ENCODE measurements around the gene ZNF682. TPM values are rescaled to one million over a fixed set of nuclear protein-coding genes. Genes with fewer than 3 reads are reported as not detected.
"Not testable (repeated sequence)": the region's sequence is repeated elsewhere in the genome, so short reads cannot be mapped to it uniquely, and the experiment has no call there.

The ZNF682 gene
- total and polyA plus RNA-seq, 9 of the 15 experiments (the other 6 are each of a cell fraction or from before 2014, with no cell fraction given) = 0.06 to 0.43 (median 0.25) TPM; not detected in 3

DNA sequence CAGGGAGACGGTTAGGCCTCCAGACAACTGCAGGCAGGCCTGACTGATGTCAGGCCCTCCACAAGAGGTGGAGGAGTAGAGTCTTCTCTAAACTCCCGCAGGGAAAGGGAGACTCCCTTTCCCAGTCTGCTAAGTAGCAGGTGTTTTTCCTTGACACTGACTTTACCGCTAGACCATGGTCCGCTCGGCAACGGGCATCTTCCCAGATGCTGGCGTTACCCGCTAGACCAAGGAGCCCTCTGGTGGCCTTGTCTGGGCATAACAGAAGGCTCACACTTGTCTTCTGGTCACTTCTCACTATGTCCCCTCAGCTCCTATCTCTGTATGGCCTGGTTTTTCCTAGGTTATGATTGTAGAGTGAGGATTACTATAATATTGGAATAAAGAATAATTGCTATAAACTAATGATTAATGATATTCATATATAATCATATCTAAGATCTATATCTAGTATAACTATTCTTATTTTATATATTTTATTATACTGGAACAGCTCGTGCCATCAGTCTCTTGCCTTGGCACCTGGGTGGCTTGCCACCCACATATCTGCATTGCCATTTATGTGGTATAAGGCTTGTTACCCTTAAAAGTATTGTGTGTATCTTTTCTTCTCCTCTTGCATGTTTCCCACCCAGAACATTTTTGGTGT, 80.0 kb downstream of the ZNF682 start (continued):
- peak; percentile 72; the same call in 1 of the 2 replicates for TF ChIP-seq REST (IDR thresholded peaks at IDR 0.05; ENCODE audit: borderline replicate concordance)
- not testable (repeated sequence) for TF ChIP-seq REST (CRISPR knock-in tag; IDR thresholded peaks at IDR 0.05; ENCODE audit: low read depth)

- ATAC-seq; BruUV-seq (replicated peaks); H3K9me3 ChIP-seq (replicated peaks; ENCODE audit: control insufficient read depth, insufficient read depth, low read depth, low read length); H2AFZ ChIP-seq (ENCODE audit: low read depth, low read length); H3K79me2 ChIP-seq (ENCODE audit: control insufficient read depth, insufficient read depth, low read length); POLR2A ChIA-PET; H4K20me1 ChIP-seq (replicated peaks; ENCODE audit: control insufficient read depth, insufficient read depth, low read length); H3K9me1 ChIP-seq (ENCODE audit: control insufficient read depth, insufficient read depth, low read length); H3K4me1 ChIP-seq (replicated peaks in 1 of 2; ENCODE audit: control insufficient read depth in 2 of 2, insufficient read depth in 2 of 2, low read length in 2 of 2); H3K36me3 ChIP-seq (ENCODE audit: control insufficient read depth, insufficient read depth, low read length); FAIRE-seq; CTCF ChIA-PET (ENCODE audit: low intra/inter-chr PET ratio); H3K4me2 ChIP-seq (ENCODE audit: insufficient read depth, low read length); H3K27me3 ChIP-seq (ENCODE audit: control insufficient read depth in 2 of 2, insufficient read depth in 2 of 2, low read length in 2 of 2); H3K4me3 ChIP-seq; H3K27ac ChIP-seq (ENCODE audit: extremely low read depth, low read depth, low read length); DNase-seq (ENCODE audit: extremely low read depth in 1 of 4, low spot score in 3 of 4); H3K9ac ChIP-seq (ENCODE audit: insufficient read depth in 1 of 2, low read depth in 2 of 2, low read length in 2 of 2): not testable (repeated sequence)
- in situ Hi-C loops (cut with MboI) (loop anchor here (10.0 kb wide), 1 partner anchor 403 kb away; no protein-coding TSS in a partner anchor), intact Hi-C loops (cut with micrococcal nuclease) (loop anchor here (2.0 kb wide), 1 partner anchor 425 kb away; no protein-coding TSS in a partner anchor)
- 7% methylated on average over 8 of the region's 8 CpGs for WGBS (ENCODE audit: insufficient coverage, low coverage, missing lambda C conversion rate)
Observed at GRCh38 chr19:19957766-19958165, 81.5 kb downstream of the ZNF682 start.

Measured in K562 (cell line).